Lung (tissue), 10 donors: ENCODE results near the gene FKBP9. TPM values are rescaled to one million over a fixed set of nuclear protein-coding genes. Genes with fewer than 3 reads are reported as not detected.
"Not testable (repeated sequence)": the region's sequence is repeated elsewhere in the genome, so short reads cannot be mapped to it uniquely, and the experiment has no call there.

ENCODE experiments used
- ATAC-seq: fragments of 200-7000 bp; cut with Tn5 transposase; one replicate; pipeline ENCODE4 v1.9.1; 2020; ENCODE audit warnings: moderate number of reproducible peaks; ENCODE audit not compliant: insufficient read depth, low FRiP score
- DNase-seq, 3 donors: peaks; one replicate each; pipeline ENCODE4 v3.0.0-alpha.2; 2013 to 2017
- H3K27ac ChIP-seq, 2 donors: one replicate each; pipeline ENCODE4 v1.5.1; 2013; ENCODE audit warnings: mild to moderate bottlenecking in 2 of 2, moderate library complexity in 2 of 2, control low read depth in 1 of 2, inconsistent platforms in 1 of 2, low read depth in 1 of 2, low read length in 1 of 2
- H3K27me3 ChIP-seq, 3 donors: one replicate each; pipeline ENCODE4 v1.5.1; 2013; ENCODE audit warnings: low read length in 2 of 3; ENCODE audit not compliant: control insufficient read depth in 3 of 3, insufficient read depth in 3 of 3
- H3K36me3 ChIP-seq, 4 donors: one replicate each; pipeline ENCODE4 v1.5.1; 2013; ENCODE audit warnings: low read length in 4 of 4, mild to moderate bottlenecking in 1 of 4, moderate library complexity in 1 of 4; ENCODE audit not compliant: control insufficient read depth in 4 of 4, insufficient read depth in 4 of 4
- H3K4me1 ChIP-seq, 5 donors: one replicate each; pipeline ENCODE4 v1.5.1; 2013; ENCODE audit warnings: low read length in 5 of 5, mild to moderate bottlenecking in 2 of 5, moderate library complexity in 1 of 5; ENCODE audit not compliant: control insufficient read depth in 5 of 5, insufficient read depth in 5 of 5
- H3K4me3 ChIP-seq: one replicate; pipeline ENCODE4 v1.5.1; 2013; ENCODE audit warnings: mild to moderate bottlenecking, control low read depth, moderate library complexity
- H3K9ac ChIP-seq, 2 donors: one replicate each; pipeline ENCODE4 v1.5.1; 2013; ENCODE audit warnings: low read length in 2 of 2, control low read depth in 1 of 2; ENCODE audit not compliant: insufficient read depth in 1 of 2
- H3K9me3 ChIP-seq, 4 donors: one replicate each; pipeline ENCODE4 v1.5.1; 2013; ENCODE audit warnings: low read length in 3 of 4, mild to moderate bottlenecking in 1 of 4, moderate library complexity in 1 of 4; ENCODE audit not compliant: control insufficient read depth in 4 of 4, insufficient read depth in 3 of 4
- WGBS, 2 donors: extraction: QIAGEN DNeasy Blood & Tissue Kit; methylation state at CpG; one replicate each; pipeline ENCODE4 v1.1.7; 2013; 5-methylcytosine and 5-hydroxymethylcytosine counted together
- polyA plus RNA-seq, 2 donors: library from polyadenylated mRNA; stranded (reverse); fragments of 200-250 nt; gene quantifications; one replicate each; pipeline ENCODE4 v1.2.1, GENCODE V29; 2013
- total RNA-seq, 2 donors: library from RNA; depleted of rRNA in 1 of 2; stranded (reverse); fragments of >200 nt in 1 of 2; gene quantifications; one replicate each; pipeline ENCODE4 v1.2.1, GENCODE V29; 2014 to 2021
- donor health status: Bipolar disorder and iron deficiency.
- donor health status: healthy.
- donor health status: DM: yes; HTN: yes; CAD: no.

The FKBP9 gene
- total and polyA plus RNA-seq, 4 donors: 24.2 to 118 (median 74.1) TPM

GRCh38 chr7:32997956-32998355, 40.7 kb downstream of the FKBP9 start:
- not testable (repeated sequence) for H3K9me3 ChIP-seq, H3K27me3 ChIP-seq, ATAC-seq, H3K36me3 ChIP-seq, H3K4me3 ChIP-seq, DNase-seq
- Histone ChIP-seq H3K9ac (peak overlapping the region in 1 of 2 donors; percentile 23), H3K4me1 (peaks cover 0 to 13% (median 5%) of the 10 kb centered on the region in 5 donors), H3K27ac (peak overlapping the region; percentile 47 to 53)
- 38 to 45% methylated on average over 3 of the region's 4 CpGs for WGBS, 2 donors

- peaks cover 0 to 13% (median 5%) of the 10 kb centered on the region in 5 donors for H3K4me1 ChIP-seq
- DNase-seq (peak; percentile 59 to 83 (median 66)), ATAC-seq (peak; percentile 87)
- H3K4me3 ChIP-seq, H3K27me3 ChIP-seq, H3K36me3 ChIP-seq, H3K9me3 ChIP-seq: not testable (repeated sequence)
- peak overlapping the region in 1 of 2 donors; percentile 23 for H3K9ac ChIP-seq
- 7 to 9% methylated on average over 14 of the region's 14 CpGs for WGBS, 2 donors
- H3K27ac ChIP-seq: peak overlapping the region; percentile 72 to 84
These were observed 41.3 kb downstream of the FKBP9 start for GRCh38 chr7:32998361-32999171.

GRCh38 chr7:32999380-32999779, 42.1 kb downstream of the FKBP9 start:
- DNase-seq: peak in 2 of 3 donors; percentile 42 to 48
- not testable (repeated sequence) for H3K9me3 ChIP-seq, H3K36me3 ChIP-seq, ATAC-seq, H3K9ac ChIP-seq, H3K27me3 ChIP-seq, H3K4me3 ChIP-seq
- Histone ChIP-seq H3K27ac (peak overlapping the region in 1 of 2 donors; percentile 72), H3K4me1 (peaks cover 0 to 13% (median 5%) of the 10 kb centered on the region in 5 donors)
- 44 to 53% methylated on average over 4 of the region's 4 CpGs for WGBS, 2 donors

GRCh38 chr7:33003111-33003510, 45.9 kb downstream of the FKBP9 start:
- not testable (repeated sequence) for H3K9ac ChIP-seq, H3K9me3 ChIP-seq, H3K4me3 ChIP-seq, ATAC-seq, H3K27me3 ChIP-seq, DNase-seq, H3K27ac ChIP-seq
- peaks cover 0 to 13% (median 5%) of the 10 kb centered on the region in 5 donors for H3K4me1 ChIP-seq
- peaks cover 0 to 11% (median 5%) of the 10 kb centered on the region in 4 donors for H3K36me3 ChIP-seq

GRCh38 chr7:33004104-33004616, 46.9 kb downstream of the FKBP9 start:
- not testable (repeated sequence) for DNase-seq, H3K27me3 ChIP-seq, H3K4me1 ChIP-seq, H3K4me3 ChIP-seq, H3K9me3 ChIP-seq, ATAC-seq, H3K27ac ChIP-seq, H3K9ac ChIP-seq
- peaks cover 0 to 11% (median 5%) of the 10 kb centered on the region in 4 donors for H3K36me3 ChIP-seq
- WGBS, 2 donors: 92 to 97% methylated on average over 10 of the region's 10 CpGs

GRCh38 chr7:33005193-33005592, 48.0 kb downstream of the FKBP9 start:
- H3K4me1 ChIP-seq, H3K9me3 ChIP-seq, H3K27ac ChIP-seq, H3K9ac ChIP-seq, DNase-seq, H3K27me3 ChIP-seq, H3K4me3 ChIP-seq, ATAC-seq: not testable (repeated sequence)
- 93 to 94% methylated on average over 8 of the region's 8 CpGs for WGBS, 2 donors
- peaks cover 0 to 11% (median 5%) of the 10 kb centered on the region in 4 donors for H3K36me3 ChIP-seq

- not testable (repeated sequence) for DNase-seq, H3K9me3 ChIP-seq, H3K27me3 ChIP-seq, ATAC-seq, H3K9ac ChIP-seq, H3K27ac ChIP-seq, H3K4me3 ChIP-seq, H3K4me1 ChIP-seq
- WGBS, 2 donors: 94 to 95% methylated on average over 4 of the region's 4 CpGs
- H3K36me3 ChIP-seq: peaks cover 0 to 11% (median 5%) of the 10 kb centered on the region in 4 donors
These were observed 48.5 kb downstream of the FKBP9 start for GRCh38 chr7:33005690-33006089.
